ENCODE results near the gene TBC1D2.

TBC1D2 gene

GRCh38 chr9:98263080-98263479 is 7.6 kb upstream of the TBC1D2 start:
- TF ChIP-seq CTCF (IDR thresholded peaks at IDR 0.05; ENCODE audit: control insufficient read depth, insufficient read depth, low read depth, low read length, missing control alignments) = no peak
- no peak overlapping the region for H3K4me3 ChIP-seq (ENCODE audit: control insufficient read depth, low read depth, low read length)
- no peak for DNase-seq (ENCODE audit: low read depth)

GRCh38 chr9:98262056-98262455 is 6.6 kb upstream of the TBC1D2 start:
- no peak overlapping the region for H3K4me3 ChIP-seq (ENCODE audit: control insufficient read depth, low read depth, low read length)
- no peak for TF ChIP-seq CTCF (IDR thresholded peaks at IDR 0.05; ENCODE audit: control insufficient read depth, insufficient read depth, low read depth, low read length, missing control alignments)
- no peak for DNase-seq (ENCODE audit: low read depth)

GRCh38 chr9:98260635-98261034 is 5.2 kb upstream of the TBC1D2 start:
- H3K4me3 ChIP-seq (ENCODE audit: control insufficient read depth, low read depth, low read length) = no peak overlapping the region
- no peak for DNase-seq (ENCODE audit: low read depth)
- TF ChIP-seq CTCF (IDR thresholded peaks at IDR 0.05; ENCODE audit: control insufficient read depth, insufficient read depth, low read depth, low read length, missing control alignments) = no peak

- H3K4me3 ChIP-seq (ENCODE audit: control insufficient read depth, low read depth, low read length) = no peak overlapping the region
- no peak for DNase-seq (ENCODE audit: low read depth)
- TF ChIP-seq CTCF (IDR thresholded peaks at IDR 0.05; ENCODE audit: control insufficient read depth, insufficient read depth, low read depth, low read length, missing control alignments) = peak; percentile 5
Observed at GRCh38 chr9:98259791-98260190, 4.3 kb upstream of the TBC1D2 start.

- no peak for DNase-seq (ENCODE audit: low read depth)
- TF ChIP-seq CTCF (IDR thresholded peaks at IDR 0.05; ENCODE audit: control insufficient read depth, insufficient read depth, low read depth, low read length, missing control alignments) = no peak
- peak overlapping the region; percentile 87 for H3K4me3 ChIP-seq (ENCODE audit: control insufficient read depth, low read depth, low read length)
Observed at GRCh38 chr9:98256756-98257155, 1.3 kb upstream of the TBC1D2 start.

GRCh38 chr9:98255061-98255577 is 330 bp downstream of the TBC1D2 start:
- TF ChIP-seq CTCF (IDR thresholded peaks at IDR 0.05; ENCODE audit: control insufficient read depth, insufficient read depth, low read depth, low read length, missing control alignments) = peak; percentile 6
- H3K4me3 ChIP-seq (ENCODE audit: control insufficient read depth, low read depth, low read length) = peak overlapping the region; percentile 87
- DNase-seq (ENCODE audit: low read depth) = no peak
